Stomach (tissue), 9 donors: ENCODE measurements around the gene RIMS3. TPM values are rescaled to one million over a fixed set of nuclear protein-coding genes. Genes with fewer than 3 reads are reported as not detected.
"Not testable (repeated sequence)": the region's sequence is repeated elsewhere in the genome, so short reads cannot be mapped to it uniquely, and the experiment has no call there.

Experiments
- DNase-seq, 2 donors: peaks; one replicate each; pipeline versions ENCODE4 v3.0.0 to v3.0.0-alpha.2; 2013 to 2019
- H3K27ac ChIP-seq, 5 donors: fragments of 200-600 bp in 4 of 5; sonication (generic) in 4 of 5; one replicate each; pipeline ENCODE4 v1.5.1; 2013 to 2019; ENCODE audit warnings: mild to moderate bottlenecking in 1 of 5, moderate library complexity in 1 of 5
- H3K27me3 ChIP-seq, 3 donors: fragments of 200-600 bp; sonication (generic); one replicate each; pipeline ENCODE4 v1.5.1; 2017 to 2019; ENCODE audit warnings: mixed run types in 1 of 3
- H3K36me3 ChIP-seq, 4 donors: fragments of 200-600 bp; sonication (generic); 1 replicate in 3 of 4; 2 replicates in 1 of 4; pipeline ENCODE4 v1.5.1; 2016 to 2019
- H3K4me1 ChIP-seq, 4 donors: fragments of 200-600 bp; sonication (generic); one replicate each; pipeline ENCODE4 v1.5.1; 2016 to 2019
- H3K4me3 ChIP-seq, 4 donors: fragments of 200-600 bp; sonication (generic) in 3 of 4; one replicate each; pipeline ENCODE4 v1.5.1; 2016 to 2019; ENCODE audit warnings: mild to moderate bottlenecking in 1 of 4
- H3K9me3 ChIP-seq, 4 donors: fragments of 200-600 bp; sonication (generic); one replicate each; pipeline ENCODE4 v1.5.1; 2016 to 2019
- CTCF ChIP-seq, 7 experiments: fragments of 450-650 bp in 4 of 7; fragments of 200-600 bp in 3 of 7; sonication (generic) in 3 of 7; IDR thresholded peaks; one replicate each; pipeline ENCODE4 v1.5.1; 2016 to 2019; ENCODE audit warnings: antibody characterized with exemption in 7 of 7, control low read depth in 2 of 7, mild to moderate bottlenecking in 1 of 7
- EP300 ChIP-seq: sonication (generic); formaldehyde crosslinking; IDR thresholded peaks from one replicate; pipeline ENCODE4 v1.6.1; 2017; ENCODE audit warnings: antibody characterized with exemption
- POLR2A ChIP-seq, 4 donors: fragments of 450-650 bp; IDR thresholded peaks; one replicate each; pipeline ENCODE4 v1.6.1; 2016; ENCODE audit warnings: antibody characterized with exemption in 4 of 4, control low read depth in 2 of 4, mild to moderate bottlenecking in 1 of 4, moderate library complexity in 1 of 4
- POLR2AphosphoS5 ChIP-seq, 3 donors: sonication (generic); formaldehyde crosslinking; IDR thresholded peaks; one replicate each; pipeline ENCODE4 v1.6.1; 2016; ENCODE audit warnings: antibody characterized with exemption in 3 of 3
- WGBS, 5 donors: extraction: QIAGEN DNeasy Blood & Tissue Kit in 3 of 5; methylation state at CpG; one replicate each; pipeline versions ENCODE4 v1.1.5 to v1.1.7; 2013 to 2018; 5-methylcytosine and 5-hydroxymethylcytosine counted together
- intact Hi-C: fragments of 100-400 bp; cut with DNase I; formaldehyde crosslinking; loops from one replicate; pipeline ENCODE4 v1.15.1; 2023; ENCODE audit warnings: low total_unique reads
- polyA plus RNA-seq, 3 donors: library from polyadenylated mRNA; stranded (reverse); fragments of 200-250 nt; gene quantifications; one replicate each; pipeline ENCODE4 v1.2.3, GENCODE V29; 2013
- total RNA-seq, 5 donors: library from RNA; depleted of rRNA; stranded (reverse); fragments of >200 nt; gene quantifications; one replicate each; pipeline versions ENCODE4 v1.1.0 to v1.2.3, GENCODE V29; 2014 to 2016
- donor health status: healthy with polysubstance abuse.
- donor health status: Bipolar disorder and iron deficiency.
- donor health status: healthy.

RIMS3 gene
- total and polyA plus RNA-seq, 8 donors: 0.45 to 4.7 (median 2.5) TPM

GRCh38 chr1:40703316-40703715 is 37.8 kb upstream of the RIMS3 start:
- peaks cover 0 to 75% (median 42%) of the 10 kb centered on the region in 4 donors for H3K4me1 ChIP-seq
- H3K27me3 ChIP-seq: no peaks in the 10 kb centered on the region
- no peaks in the 10 kb centered on the region for H3K36me3 ChIP-seq
- H3K4me3 ChIP-seq: no peak overlapping the region
- TF ChIP-seq POLR2A (IDR thresholded peaks at IDR 0.05) (no peak), POLR2AphosphoS5 (IDR thresholded peaks at IDR 0.05) (no peak), EP300 (no peak), CTCF (IDR thresholded peaks at IDR 0.05) (no peak)
- intact Hi-C loops: no loop called here
- H3K27ac ChIP-seq: no peak overlapping the region
- WGBS, 5 donors: 70 to 95% (median 93%) methylated on average over 3 of the region's 3 CpGs
- no peak for DNase-seq
- H3K9me3 ChIP-seq: no peaks in the 10 kb centered on the region

- DNase-seq, H3K27me3 ChIP-seq, H3K4me3 ChIP-seq, H3K36me3 ChIP-seq, H3K27ac ChIP-seq, H3K9me3 ChIP-seq, intact Hi-C loops: not testable (repeated sequence)
- H3K4me1 ChIP-seq: peaks cover 0 to 76% (median 41%) of the 10 kb centered on the region in 4 donors
- 86 to 95% (median 89%) methylated on average over 9 of the region's 9 CpGs for WGBS, 5 donors
Measured at GRCh38 chr1:40702810-40703209, 37.3 kb upstream of the RIMS3 start.

GRCh38 chr1:40701684-40702083 is 36.2 kb upstream of the RIMS3 start:
- no peak for TF ChIP-seq CTCF (IDR thresholded peaks at IDR 0.05)
- TF ChIP-seq EP300: no peak
- TF ChIP-seq POLR2AphosphoS5 (IDR thresholded peaks at IDR 0.05): no peak
- no peak for TF ChIP-seq POLR2A (IDR thresholded peaks at IDR 0.05)
- intact Hi-C loops: no loop called here
- 58 to 73% (median 68%) methylated on average over 3 of the region's 3 CpGs for WGBS, 5 donors

GRCh38 chr1:40699787-40700186 is 34.3 kb upstream of the RIMS3 start:
- H3K4me3 ChIP-seq: no peak overlapping the region
- TF ChIP-seq CTCF (IDR thresholded peaks at IDR 0.05): no peak
- no peak for TF ChIP-seq POLR2A (IDR thresholded peaks at IDR 0.05)
- no peak for TF ChIP-seq EP300
- TF ChIP-seq POLR2AphosphoS5 (IDR thresholded peaks at IDR 0.05): no peak
- H3K9me3 ChIP-seq: no peaks in the 10 kb centered on the region
- 77 to 90% (median 86%) methylated on average over 6 of the region's 6 CpGs for WGBS, 5 donors
- H3K4me1 ChIP-seq: peaks cover 18 to 100% (median 59%) of the 10 kb centered on the region in 4 donors
- no peaks in the 10 kb centered on the region for H3K27me3 ChIP-seq
- no peaks in the 10 kb centered on the region for H3K36me3 ChIP-seq
- intact Hi-C loops: no loop called here
- H3K27ac ChIP-seq: no peak overlapping the region
- DNase-seq: no peak

More at GRCh38 chr1:40701684-40702083, 36.2 kb upstream of the RIMS3 start:
- no peak overlapping the region for H3K27ac ChIP-seq
- DNase-seq: no peak
- no peaks in the 10 kb centered on the region for H3K36me3 ChIP-seq
- no peak overlapping the region for H3K4me3 ChIP-seq
- H3K27me3 ChIP-seq: no peaks in the 10 kb centered on the region
- H3K4me1 ChIP-seq: peaks cover 6 to 87% (median 49%) of the 10 kb centered on the region in 4 donors
- H3K9me3 ChIP-seq: no peaks in the 10 kb centered on the region

- no peak for TF ChIP-seq CTCF (IDR thresholded peaks at IDR 0.05)
- no peak for TF ChIP-seq EP300
- no peak for TF ChIP-seq POLR2A (IDR thresholded peaks at IDR 0.05)
- TF ChIP-seq POLR2AphosphoS5 (IDR thresholded peaks at IDR 0.05): no peak
- no peak for DNase-seq
- Histone ChIP-seq H3K27ac (no peak overlapping the region), H3K4me1 (peaks cover 36 to 100% (median 60%) of the 10 kb centered on the region in 4 donors), H3K4me3 (no peak overlapping the region), H3K27me3 (no peaks in the 10 kb centered on the region), H3K36me3 (no peaks in the 10 kb centered on the region), H3K9me3 (no peaks in the 10 kb centered on the region)
- 72 to 83% (median 74%) methylated on average over 5 of the region's 5 CpGs for WGBS, 5 donors
- intact Hi-C loops: no loop called here
Measured at GRCh38 chr1:40697436-40697835, 32.0 kb upstream of the RIMS3 start.
